KMS-11 (cell line): ENCODE results near the gene NEK5.

ENCODE experiments used
- H2AFZ ChIP-seq: fragments of 200-600 bp; sonication (generic); 2 replicates; pipeline ENCODE4 v1.6.1; 2016; ENCODE audit warnings: antibody characterized with exemption, mixed run types, low read depth
- H3K27ac ChIP-seq: fragments of 200-600 bp; sonication (generic); 2 replicates; pipeline ENCODE4 v1.6.1; 2016; ENCODE audit warnings: mild to moderate bottlenecking, mixed run types
- H3K27me3 ChIP-seq: fragments of 200-600 bp; sonication (generic); 2 replicates; pipeline ENCODE4 v1.6.1; 2017; ENCODE audit warnings: mild to moderate bottlenecking, low read depth, mixed run types, moderate library complexity; ENCODE audit not compliant: insufficient read depth
- H3K36me3 ChIP-seq: fragments of 200-600 bp; sonication (generic); 2 replicates; pipeline ENCODE4 v1.6.1; 2017; ENCODE audit warnings: mild to moderate bottlenecking, mixed run types; ENCODE audit not compliant: insufficient read depth
- H3K4me1 ChIP-seq: fragments of 200-600 bp; sonication (generic); 2 replicates; pipeline ENCODE4 v1.6.1; 2016; ENCODE audit warnings: mild to moderate bottlenecking, low read depth, mixed run types; ENCODE audit not compliant: poor library complexity, severe bottlenecking
- H3K4me2 ChIP-seq: fragments of 200-600 bp; sonication (generic); 2 replicates; pipeline ENCODE4 v1.7.0; 2016; ENCODE audit warnings: mild to moderate bottlenecking, mixed run types
- H3K4me3 ChIP-seq: fragments of 200-600 bp; sonication (generic); IDR thresholded peaks from 2 replicates; pipeline ENCODE4 v1.6.1; 2017; ENCODE audit warnings: low read depth, low read length, mixed read lengths; ENCODE audit not compliant: insufficient read depth
- H3K79me2 ChIP-seq: fragments of 200-600 bp; sonication (generic); 2 replicates; pipeline ENCODE4 v1.6.1; 2016; ENCODE audit warnings: low read depth, mixed run types; ENCODE audit not compliant: insufficient read depth
- H3K9ac ChIP-seq: fragments of 200-600 bp; sonication (generic); 2 replicates; pipeline ENCODE4 v1.6.1; 2016; ENCODE audit warnings: mild to moderate bottlenecking, mixed run types
- H4K20me1 ChIP-seq: fragments of 200-600 bp; sonication (generic); 2 replicates; pipeline ENCODE4 v1.6.1; 2016; ENCODE audit warnings: mild to moderate bottlenecking, mixed run types; ENCODE audit not compliant: insufficient read depth
- TF ChIP-seq, protein P1 (sequence below): fragments of 200-600 bp; sonication (generic); conservative IDR thresholded peaks from 2 replicates; pipeline ENCODE4 v1.6.1; 2017; ENCODE audit warnings: low read depth, mild to moderate bottlenecking, antibody characterized with exemption, low read length, moderate library complexity, mixed read lengths

NEK5 gene

DNA sequence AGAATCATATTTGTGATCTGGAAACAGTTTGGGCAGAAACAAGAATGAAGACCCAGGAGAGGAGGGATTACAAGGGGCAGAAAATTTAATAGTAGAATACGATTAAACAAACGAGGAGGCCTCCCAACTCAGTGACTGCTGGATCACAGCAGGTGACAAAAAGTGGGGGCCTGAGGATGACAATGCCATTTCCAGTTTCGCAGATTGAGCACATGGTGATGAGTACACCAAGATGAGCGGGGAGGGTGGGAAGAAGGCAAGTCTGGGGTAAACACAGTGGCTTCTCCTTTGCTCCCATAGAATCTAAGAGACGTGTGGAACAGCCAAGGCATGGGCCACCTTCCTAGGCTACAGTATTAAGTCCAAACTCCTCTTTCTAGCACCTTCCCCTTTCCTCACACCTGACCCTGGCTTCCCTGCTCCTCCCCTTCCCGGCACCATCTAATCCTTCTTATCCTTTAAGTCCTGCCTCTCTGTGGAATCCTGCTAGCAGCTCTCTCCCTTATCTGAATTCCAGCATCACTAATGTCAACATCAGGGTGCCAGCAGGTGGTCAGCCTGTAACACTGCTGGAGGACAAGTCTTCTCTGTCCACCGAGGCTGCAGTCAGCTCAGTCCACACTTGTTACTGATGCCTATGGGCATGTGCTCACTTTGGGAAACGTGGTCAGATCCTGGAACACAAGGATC is 131.1 kb downstream of the NEK5 start:
- H3K9ac ChIP-seq: no peak overlapping the region
- H3K4me2 ChIP-seq: no peak overlapping the region
- H3K36me3 ChIP-seq: no peaks in the 10 kb centered on the region
- no peaks in the 10 kb centered on the region for H3K27me3 ChIP-seq
- H3K4me1 ChIP-seq: peaks cover 4% of the 10 kb centered on the region
- H3K27ac ChIP-seq: no peak overlapping the region
- TF ChIP-seq, protein P1, sequence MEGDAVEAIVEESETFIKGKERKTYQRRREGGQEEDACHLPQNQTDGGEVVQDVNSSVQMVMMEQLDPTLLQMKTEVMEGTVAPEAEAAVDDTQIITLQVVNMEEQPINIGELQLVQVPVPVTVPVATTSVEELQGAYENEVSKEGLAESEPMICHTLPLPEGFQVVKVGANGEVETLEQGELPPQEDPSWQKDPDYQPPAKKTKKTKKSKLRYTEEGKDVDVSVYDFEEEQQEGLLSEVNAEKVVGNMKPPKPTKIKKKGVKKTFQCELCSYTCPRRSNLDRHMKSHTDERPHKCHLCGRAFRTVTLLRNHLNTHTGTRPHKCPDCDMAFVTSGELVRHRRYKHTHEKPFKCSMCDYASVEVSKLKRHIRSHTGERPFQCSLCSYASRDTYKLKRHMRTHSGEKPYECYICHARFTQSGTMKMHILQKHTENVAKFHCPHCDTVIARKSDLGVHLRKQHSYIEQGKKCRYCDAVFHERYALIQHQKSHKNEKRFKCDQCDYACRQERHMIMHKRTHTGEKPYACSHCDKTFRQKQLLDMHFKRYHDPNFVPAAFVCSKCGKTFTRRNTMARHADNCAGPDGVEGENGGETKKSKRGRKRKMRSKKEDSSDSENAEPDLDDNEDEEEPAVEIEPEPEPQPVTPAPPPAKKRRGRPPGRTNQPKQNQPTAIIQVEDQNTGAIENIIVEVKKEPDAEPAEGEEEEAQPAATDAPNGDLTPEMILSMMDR: no peak
- H3K79me2 ChIP-seq: no peaks in the 10 kb centered on the region
- H3K4me3 ChIP-seq: no peak overlapping the region
- H2AFZ ChIP-seq: no peak overlapping the region
- H4K20me1 ChIP-seq: no peaks in the 10 kb centered on the region

DNA sequence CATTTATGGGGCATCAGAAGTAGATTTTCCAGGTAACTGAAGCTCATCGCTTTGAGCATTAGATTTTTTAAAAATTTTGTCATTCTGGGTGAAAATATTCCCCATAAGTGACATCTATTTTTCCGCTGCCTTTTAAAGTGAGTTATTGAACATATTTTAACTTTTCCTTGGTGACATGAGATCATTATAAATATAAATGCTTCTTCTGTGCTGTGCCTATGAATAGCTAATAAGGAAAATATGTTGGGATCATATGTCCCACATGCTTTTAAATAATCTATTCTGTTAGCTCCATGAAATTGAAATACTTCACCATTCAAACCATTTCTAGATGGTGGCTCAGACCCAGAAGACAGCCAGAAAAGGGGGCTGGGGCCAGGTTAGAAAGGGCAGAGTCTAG is 131.7 kb downstream of the NEK5 start:
- no peak overlapping the region for H3K27ac ChIP-seq
- no peak overlapping the region for H2AFZ ChIP-seq
- H3K4me3 ChIP-seq: no peak overlapping the region
- H3K27me3 ChIP-seq: no peaks in the 10 kb centered on the region
- TF ChIP-seq, protein P1: no peak
- peaks cover 4% of the 10 kb centered on the region for H3K4me1 ChIP-seq
- H3K36me3 ChIP-seq: no peaks in the 10 kb centered on the region
- H3K4me2 ChIP-seq: no peak overlapping the region
- H3K79me2 ChIP-seq: no peaks in the 10 kb centered on the region
- no peak overlapping the region for H3K9ac ChIP-seq
- H4K20me1 ChIP-seq: no peaks in the 10 kb centered on the region

DNA sequence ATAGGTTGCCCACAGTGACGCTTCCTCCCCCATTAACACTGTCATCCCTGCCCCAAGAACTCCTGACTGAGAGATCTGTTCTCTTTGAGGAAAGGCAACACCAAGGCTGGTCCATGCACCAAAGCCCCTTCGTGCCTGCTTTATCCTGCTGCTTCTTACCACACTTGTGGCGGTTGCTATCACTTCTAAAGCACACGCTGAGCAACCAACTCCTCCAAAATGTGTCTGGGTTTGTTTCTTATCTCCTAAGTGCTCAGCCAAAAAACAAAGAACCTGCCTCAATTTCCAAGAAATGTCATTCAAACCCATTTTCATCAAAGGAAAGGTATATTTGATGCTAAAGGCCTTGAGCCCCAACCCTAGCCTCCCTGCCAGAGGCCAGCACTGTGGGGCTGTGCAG is 132.2 kb downstream of the NEK5 start:
- H3K36me3 ChIP-seq: no peaks in the 10 kb centered on the region
- no peaks in the 10 kb centered on the region for H3K27me3 ChIP-seq
- no peak overlapping the region for H3K9ac ChIP-seq
- no peak overlapping the region for H3K4me2 ChIP-seq
- H2AFZ ChIP-seq: no peak overlapping the region
- TF ChIP-seq, protein P1: no peak
- no peaks in the 10 kb centered on the region for H3K79me2 ChIP-seq
- no peak overlapping the region for H3K27ac ChIP-seq
- peaks cover 4% of the 10 kb centered on the region for H3K4me1 ChIP-seq
- no peaks in the 10 kb centered on the region for H4K20me1 ChIP-seq
- no peak overlapping the region for H3K4me3 ChIP-seq

- Histone ChIP-seq H4K20me1 (no peaks in the 10 kb centered on the region), H3K27ac (no peak overlapping the region), H3K4me1 (no peaks in the 10 kb centered on the region), H3K4me3 (no peak overlapping the region), H2AFZ (no peak overlapping the region), H3K79me2 (no peaks in the 10 kb centered on the region), H3K4me2 (no peak overlapping the region), H3K36me3 (no peaks in the 10 kb centered on the region), H3K27me3 (no peaks in the 10 kb centered on the region), H3K9ac (no peak overlapping the region)
- TF ChIP-seq, protein P1: no peak
Measured at GRCh38 chr13:51995677-51996551, 133.0 kb downstream of the NEK5 start.
